Esophagus muscularis mucosa (tissue), 3 donors: ENCODE measurements around the gene CHI3L2.

ENCODE experiments used
- EP300 ChIP-seq: sonication (generic); formaldehyde crosslinking; IDR thresholded peaks from one replicate; pipeline ENCODE4 v1.6.1; 2017; ENCODE audit warnings: antibody characterized with exemption
- TF ChIP-seq, protein P1 (sequence below), 3 experiments: fragments of 200-600 bp in 2 of 3; fragments of 450-650 bp in 1 of 3; sonication (generic) in 2 of 3; IDR thresholded peaks; one replicate each; pipeline ENCODE4 v1.5.1; 2017 to 2019; ENCODE audit warnings: antibody characterized with exemption in 3 of 3, mild to moderate bottlenecking in 2 of 3, moderate library complexity in 1 of 3

DNA sequence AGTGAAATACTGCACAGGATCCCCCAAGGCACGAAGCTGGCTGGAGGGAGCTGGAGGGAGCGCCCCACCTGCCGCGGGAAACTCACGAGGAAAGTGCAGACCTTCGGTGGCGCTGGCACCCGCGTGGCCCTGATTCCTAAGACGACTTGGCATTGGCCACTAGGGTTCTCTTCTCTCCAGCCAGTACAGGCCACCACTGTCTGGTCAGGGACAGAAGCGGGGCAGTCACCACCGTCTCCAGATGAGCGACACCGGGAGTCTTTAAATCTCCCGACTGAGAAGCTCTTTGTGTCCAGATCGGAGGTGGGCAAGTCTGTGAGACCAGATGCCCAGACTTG is 43.9 kb downstream of the CHI3L2 start:
- TF ChIP-seq EP300, result no peak
- TF ChIP-seq, protein P1, sequence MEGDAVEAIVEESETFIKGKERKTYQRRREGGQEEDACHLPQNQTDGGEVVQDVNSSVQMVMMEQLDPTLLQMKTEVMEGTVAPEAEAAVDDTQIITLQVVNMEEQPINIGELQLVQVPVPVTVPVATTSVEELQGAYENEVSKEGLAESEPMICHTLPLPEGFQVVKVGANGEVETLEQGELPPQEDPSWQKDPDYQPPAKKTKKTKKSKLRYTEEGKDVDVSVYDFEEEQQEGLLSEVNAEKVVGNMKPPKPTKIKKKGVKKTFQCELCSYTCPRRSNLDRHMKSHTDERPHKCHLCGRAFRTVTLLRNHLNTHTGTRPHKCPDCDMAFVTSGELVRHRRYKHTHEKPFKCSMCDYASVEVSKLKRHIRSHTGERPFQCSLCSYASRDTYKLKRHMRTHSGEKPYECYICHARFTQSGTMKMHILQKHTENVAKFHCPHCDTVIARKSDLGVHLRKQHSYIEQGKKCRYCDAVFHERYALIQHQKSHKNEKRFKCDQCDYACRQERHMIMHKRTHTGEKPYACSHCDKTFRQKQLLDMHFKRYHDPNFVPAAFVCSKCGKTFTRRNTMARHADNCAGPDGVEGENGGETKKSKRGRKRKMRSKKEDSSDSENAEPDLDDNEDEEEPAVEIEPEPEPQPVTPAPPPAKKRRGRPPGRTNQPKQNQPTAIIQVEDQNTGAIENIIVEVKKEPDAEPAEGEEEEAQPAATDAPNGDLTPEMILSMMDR (IDR thresholded peaks at IDR 0.05), result no peak
